ENCODE data around the gene NFASC. TPM values are rescaled to one million over a fixed set of nuclear protein-coding genes. Genes with fewer than 3 reads are reported as not detected.

Gene NFASC
- total RNA-seq, 4 donors from 2014 or later = 0.68 to 2.8 (median 1.7) TPM

DNA sequence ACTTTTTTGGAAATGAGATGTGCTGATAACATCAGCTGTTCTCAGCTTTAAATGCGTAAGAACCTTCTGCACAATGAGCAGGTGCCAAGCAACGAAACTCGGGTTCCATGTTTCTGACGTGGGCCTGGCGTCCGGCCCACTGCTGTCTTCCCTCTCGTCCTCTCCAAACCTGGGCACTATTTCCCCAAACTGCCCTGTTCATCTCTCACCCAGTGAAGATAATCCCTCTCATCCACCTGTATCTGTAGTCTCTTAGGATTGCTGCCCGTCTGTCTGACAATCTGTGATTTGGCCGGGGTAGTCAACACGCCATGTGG lies 122.3 kb downstream of the NFASC start:
- TF ChIP-seq CTCF (IDR thresholded peaks at IDR 0.05; ENCODE audit: low read depth) = no peak

GRCh38 chr1:204994086-204994862 lies 123.6 kb downstream of the NFASC start:
- no peak for TF ChIP-seq CTCF (IDR thresholded peaks at IDR 0.05; ENCODE audit: low read depth)

DNA sequence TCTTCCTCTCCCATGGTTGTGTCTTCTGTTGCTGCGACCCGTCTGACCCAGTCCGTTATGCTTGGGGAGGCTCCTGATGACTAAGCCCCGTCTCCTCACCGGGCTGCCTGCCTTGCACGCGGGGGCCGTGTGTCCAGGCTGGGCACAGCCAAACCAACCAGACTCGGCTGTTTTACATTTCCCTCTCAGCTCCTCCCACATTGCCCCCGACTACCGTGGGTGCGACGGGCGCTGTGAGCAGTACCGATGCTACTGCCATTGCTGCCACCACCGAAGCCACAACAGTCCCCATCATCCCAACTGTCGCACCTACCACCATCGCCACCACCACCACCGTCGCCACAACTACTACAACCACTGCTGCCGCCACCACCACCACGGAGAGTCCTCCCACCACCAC lies 126.3 kb downstream of the NFASC start:
- no peak for TF ChIP-seq CTCF (IDR thresholded peaks at IDR 0.05; ENCODE audit: low read depth)

GRCh38 chr1:204997591-204998355 lies 127.1 kb downstream of the NFASC start:
- no peak for TF ChIP-seq CTCF (IDR thresholded peaks at IDR 0.05; ENCODE audit: low read depth)

DNA sequence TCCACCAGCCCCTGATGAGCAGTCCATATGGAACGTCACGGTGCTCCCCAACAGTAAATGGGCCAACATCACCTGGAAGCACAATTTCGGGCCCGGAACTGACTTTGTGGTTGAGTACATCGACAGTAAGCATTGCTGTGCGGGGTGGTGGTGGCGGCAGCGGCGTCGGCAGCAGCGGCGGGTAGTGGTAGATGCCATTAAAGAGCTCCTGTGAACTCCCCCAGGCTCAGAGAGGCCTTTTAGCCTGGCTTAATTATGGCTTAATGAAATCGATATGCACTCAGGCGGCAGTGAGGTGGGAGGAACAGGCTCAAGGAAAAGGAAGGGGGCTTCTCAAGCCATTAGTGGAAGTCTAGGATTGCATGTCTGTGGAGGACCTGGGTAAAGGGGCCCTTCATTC lies 130.5 kb downstream of the NFASC start:
- TF ChIP-seq CTCF (IDR thresholded peaks at IDR 0.05; ENCODE audit: low read depth) = no peak

DNA sequence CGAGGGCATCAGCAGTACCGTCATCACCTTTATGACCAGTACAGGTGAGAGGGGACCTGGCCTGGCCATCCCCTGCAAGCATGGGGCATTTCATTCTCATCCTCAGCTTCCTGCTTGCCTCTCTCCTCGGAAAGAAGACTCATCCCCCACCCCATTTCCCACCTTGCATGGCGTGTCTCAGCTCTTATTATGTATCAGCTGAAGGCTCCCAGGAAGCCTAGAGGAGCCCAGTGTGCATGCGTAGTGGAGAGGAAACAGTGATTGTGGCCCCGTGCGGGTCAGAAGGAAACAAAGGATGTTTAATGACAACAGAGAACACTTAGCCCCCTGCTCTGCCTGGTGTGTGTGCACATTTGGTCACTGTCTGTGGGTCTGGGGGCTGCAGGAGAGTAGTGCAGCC lies 132.0 kb downstream of the NFASC start:
- no peak for TF ChIP-seq CTCF (IDR thresholded peaks at IDR 0.05; ENCODE audit: low read depth)

GRCh38 chr1:205003358-205004131 lies 132.9 kb downstream of the NFASC start:
- no peak for TF ChIP-seq CTCF (IDR thresholded peaks at IDR 0.05; ENCODE audit: low read depth)
